AG04450 (cell line): ENCODE results near the gene SNX32. TPM values are rescaled to one million over a fixed set of nuclear protein-coding genes. Genes with fewer than 3 reads are reported as not detected.

Source experiments
- CTCF ChIA-PET: fragments of 300-600, 350-600 bp; formaldehyde crosslinking; extraction: SDS; loops from one replicate; lab custom pipeline; 2022; ENCODE audit warnings: antibody characterized with exemption, inconsistent platforms; lab: Charles Lee
- POLR2A ChIA-PET: fragments of 350-600 bp; formaldehyde crosslinking; extraction: SDS; loops from one replicate; lab custom pipeline; 2021; ENCODE audit warnings: antibody characterized with exemption, inconsistent platforms; lab: Yijun Ruan, JAX
- DNase-seq: peaks from one replicate; pipeline ENCODE4 v3.0.0-alpha.2; 2011; ENCODE audit warnings: low read depth, low spot score
- H3K27ac ChIP-seq: one replicate; pipeline ENCODE4 v1.5.1; 2012; ENCODE audit warnings: low read depth, low read length, control low read depth
- H3K27me3 ChIP-seq: one replicate; pipeline ENCODE4 v1.6.0; 2012; ENCODE audit warnings: low read length; ENCODE audit not compliant: control insufficient read depth, insufficient read depth
- H3K4me3 ChIP-seq: 2 replicates; pipeline ENCODE4 v1.5.1; 2011; ENCODE audit warnings: mild to moderate bottlenecking, low read depth, low read length, control low read depth
- H3K9me3 ChIP-seq: 2 replicates; pipeline ENCODE4 v1.5.1; 2012; ENCODE audit warnings: low read length; ENCODE audit not compliant: control insufficient read depth, insufficient read depth
- CTCF ChIP-seq: IDR thresholded peaks from 2 replicates; pipeline ENCODE4 v1.5.1; 2011; ENCODE audit warnings: low read depth, low read length, control low read depth, inconsistent platforms
- polyA plus RNA-seq: library from polyadenylated mRNA; depleted of rRNA; stranded (reverse); fragments of >200 nt; gene quantifications from 2 replicates; pipeline ENCODE4 v1.2.3, GENCODE V29; 2011

The SNX32 gene
- polyA plus RNA-seq, 1 experiment = 0.30 TPM

GRCh38 chr11:65798882-65799281, 34.9 kb upstream of the SNX32 start:
- ChIA-PET POLR2A (no interaction called here), CTCF (no interaction called here)
- Histone ChIP-seq H3K27me3 (peaks cover 59% of the 10 kb centered on the region), H3K27ac (no peak overlapping the region), H3K9me3 (no peaks in the 10 kb centered on the region), H3K4me3 (no peak overlapping the region)
- DNase-seq = no peak
- no peak for TF ChIP-seq CTCF

- Histone ChIP-seq H3K27ac (no peak overlapping the region), H3K27me3 (peaks cover 50% of the 10 kb centered on the region), H3K4me3 (no peak overlapping the region), H3K9me3 (no peaks in the 10 kb centered on the region)
- DNase-seq = no peak
- ChIA-PET CTCF (no interaction called here), POLR2A (no interaction called here)
- no peak for TF ChIP-seq CTCF
Measured at GRCh38 chr11:65801153-65801987, 32.4 kb upstream of the SNX32 start.

GRCh38 chr11:65802841-65803240, 30.9 kb upstream of the SNX32 start:
- H3K27me3 ChIP-seq = peaks cover 42% of the 10 kb centered on the region

GRCh38 chr11:65803797-65804492, 29.8 kb upstream of the SNX32 start:
- no peak for TF ChIP-seq CTCF
- no peaks in the 10 kb centered on the region for H3K9me3 ChIP-seq
- H3K4me3 ChIP-seq = no peak overlapping the region
- H3K27me3 ChIP-seq = peaks cover 45% of the 10 kb centered on the region
- CTCF ChIA-PET = no interaction called here
- no peak for DNase-seq
- POLR2A ChIA-PET = no interaction called here
- no peak overlapping the region for H3K27ac ChIP-seq

More at GRCh38 chr11:65802841-65803240, 30.9 kb upstream of the SNX32 start:
- Histone ChIP-seq H3K27ac (no peak overlapping the region), H3K4me3 (no peak overlapping the region), H3K9me3 (no peaks in the 10 kb centered on the region)
- CTCF ChIA-PET = interaction anchor here (1.6 kb wide), 1 partner anchor 9 kb away, joined by 5 read pairs; no protein-coding TSS in a partner anchor
- no peak for DNase-seq
- no peak for TF ChIP-seq CTCF
- POLR2A ChIA-PET = no interaction called here
